Measurements from ENCODE around the gene RDX. TPM values are rescaled to one million over a fixed set of nuclear protein-coding genes. Genes with fewer than 3 reads are reported as not detected.

RDX gene
- total RNA-seq, 4 donors from 2014 or later = 26.5 to 42.3 (median 32.6) TPM

- WGBS, 2 donors = 93 to 94% methylated on average over 4 of the region's 4 CpGs
- DNase-seq (ENCODE audit: low spot score in 2 of 2) = no peak
- no peak overlapping the region for H3K4me3 ChIP-seq (ENCODE audit: low read depth, poor library complexity, severe bottlenecking)
- no peak for TF ChIP-seq CTCF (IDR thresholded peaks at IDR 0.05)
- no peak for TF ChIP-seq POLR2A (IDR thresholded peaks at IDR 0.05)
- intact Hi-C loops (cut with DNase I; ENCODE audit: low total_unique reads) = no loop called here
Measured at GRCh38 chr11:110301577-110301976, 5.2 kb upstream of the RDX start.

- no peak for DNase-seq (ENCODE audit: low spot score in 2 of 2)
- TF ChIP-seq CTCF (IDR thresholded peaks at IDR 0.05) (no peak), POLR2A (IDR thresholded peaks at IDR 0.05) (no peak)
- 91 to 98% methylated on average over 20 to 24 of the region's 27 CpGs for WGBS, 2 donors
- intact Hi-C loops (cut with DNase I; ENCODE audit: low total_unique reads) = no loop called here
- no peak overlapping the region for H3K4me3 ChIP-seq (ENCODE audit: low read depth, poor library complexity, severe bottlenecking)
Measured at GRCh38 chr11:110301032-110301431, 4.6 kb upstream of the RDX start.

GRCh38 chr11:110299006-110299785 lies 2.8 kb upstream of the RDX start:
- TF ChIP-seq CTCF (IDR thresholded peaks at IDR 0.05) = no peak
- TF ChIP-seq POLR2A (IDR thresholded peaks at IDR 0.05) = no peak
- intact Hi-C loops (cut with DNase I; ENCODE audit: low total_unique reads) = no loop called here
- no peak overlapping the region for H3K4me3 ChIP-seq (ENCODE audit: low read depth, poor library complexity, severe bottlenecking)
- DNase-seq (ENCODE audit: low spot score in 2 of 2) = no peak
- 86 to 95% methylated on average over 6 of the region's 6 CpGs for WGBS, 2 donors

- intact Hi-C loops (cut with DNase I; ENCODE audit: low total_unique reads) = no loop called here
- no peak overlapping the region for H3K4me3 ChIP-seq (ENCODE audit: low read depth, poor library complexity, severe bottlenecking)
- DNase-seq (ENCODE audit: low spot score in 2 of 2) = no peak
- WGBS, 2 donors = 73 to 74% methylated on average over 5 of the region's 5 CpGs
- TF ChIP-seq POLR2A (IDR thresholded peaks at IDR 0.05) = no peak
- no peak for TF ChIP-seq CTCF (IDR thresholded peaks at IDR 0.05)
Measured at GRCh38 chr11:110298301-110298765, 1.9 kb upstream of the RDX start.

- TF ChIP-seq CTCF (IDR thresholded peaks at IDR 0.05) (no peak), POLR2A (IDR thresholded peaks at IDR 0.05) (no peak)
Measured at GRCh38 chr11:110297726-110298300, 1.4 kb upstream of the RDX start.

More at GRCh38 chr11:110297726-110298300, 1.4 kb upstream of the RDX start:
- 66 to 67% methylated on average over 3 of the region's 3 CpGs for WGBS, 2 donors
- intact Hi-C loops (cut with DNase I; ENCODE audit: low total_unique reads) = no loop called here
- H3K4me3 ChIP-seq (ENCODE audit: low read depth, poor library complexity, severe bottlenecking) = no peak overlapping the region
- no peak for DNase-seq (ENCODE audit: low spot score in 2 of 2)

Data from lower leg skin (tissue), 4 donors.